SK-N-DZ (cell line): ENCODE data around the gene ZNF689.
"Not testable (repeated sequence)": the region's sequence is repeated elsewhere in the genome, so short reads cannot be mapped to it uniquely, and the experiment has no call there.

Experiments used
- DNase-seq: peaks from one replicate; pipeline ENCODE4 v3.0.0-alpha.2; 2015; ENCODE audit warnings: low spot score

Gene ZNF689

DNA sequence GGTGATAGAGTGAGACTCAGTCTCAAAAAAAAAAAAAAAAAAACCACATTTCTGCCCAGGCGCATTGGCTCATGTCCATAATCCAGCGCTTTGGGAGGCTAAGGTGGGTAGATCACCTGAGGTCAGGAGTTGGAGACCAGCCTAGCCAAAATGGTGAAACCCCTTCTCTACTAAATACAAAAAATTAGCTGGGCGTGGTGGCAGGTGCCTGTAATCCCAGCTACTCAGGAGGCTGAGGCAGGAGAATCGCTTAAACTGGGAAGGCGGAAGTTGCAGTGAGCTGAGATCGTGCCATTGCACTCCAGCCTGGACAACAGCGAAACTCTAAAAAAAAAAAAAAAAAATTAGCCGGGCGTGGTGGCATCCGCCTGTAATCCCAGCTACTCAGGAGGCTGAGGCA is 26.9 kb upstream of the ZNF689 start:
- DNase-seq, result not testable (repeated sequence)

DNA sequence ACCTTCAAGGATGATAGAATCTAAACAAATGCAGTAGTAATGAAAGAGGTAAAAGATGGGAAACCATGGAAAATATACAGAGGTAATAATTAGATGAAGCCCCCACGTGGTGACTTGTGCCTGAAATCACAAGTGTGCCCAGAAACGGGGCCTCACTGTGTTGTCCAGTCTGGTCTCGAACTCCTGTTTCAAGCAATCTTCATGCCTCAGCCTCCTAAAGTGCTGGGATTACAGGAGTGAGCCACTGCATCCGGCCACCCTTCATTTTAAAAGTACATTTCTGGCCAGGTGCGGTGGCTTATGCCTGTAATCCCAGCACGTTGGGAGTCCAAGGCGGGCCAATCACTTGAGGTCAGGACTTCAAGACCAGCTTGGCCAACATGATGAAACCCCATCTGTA is 26.4 kb upstream of the ZNF689 start:
- DNase-seq, result no peak

DNA sequence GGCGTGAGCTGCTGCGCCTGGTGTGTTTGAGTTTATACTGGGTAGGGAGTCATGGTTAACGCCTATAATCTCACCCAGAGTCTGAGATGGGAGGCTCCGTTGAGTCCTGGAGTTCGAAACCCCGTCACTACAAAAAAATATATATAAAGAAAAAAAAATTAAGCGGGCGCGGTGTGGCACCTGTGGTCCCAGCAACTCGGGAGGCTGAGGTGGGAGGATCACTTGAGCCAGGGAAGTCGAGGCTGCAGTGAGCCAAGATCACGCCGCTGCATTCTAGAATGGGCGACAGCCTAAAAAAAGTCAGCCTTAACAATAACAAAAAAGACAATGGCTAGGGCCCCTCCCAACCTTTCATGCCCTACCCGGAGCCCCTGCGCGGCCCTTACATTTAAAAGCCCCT is 23.3 kb upstream of the ZNF689 start:
- no peak for DNase-seq

DNA sequence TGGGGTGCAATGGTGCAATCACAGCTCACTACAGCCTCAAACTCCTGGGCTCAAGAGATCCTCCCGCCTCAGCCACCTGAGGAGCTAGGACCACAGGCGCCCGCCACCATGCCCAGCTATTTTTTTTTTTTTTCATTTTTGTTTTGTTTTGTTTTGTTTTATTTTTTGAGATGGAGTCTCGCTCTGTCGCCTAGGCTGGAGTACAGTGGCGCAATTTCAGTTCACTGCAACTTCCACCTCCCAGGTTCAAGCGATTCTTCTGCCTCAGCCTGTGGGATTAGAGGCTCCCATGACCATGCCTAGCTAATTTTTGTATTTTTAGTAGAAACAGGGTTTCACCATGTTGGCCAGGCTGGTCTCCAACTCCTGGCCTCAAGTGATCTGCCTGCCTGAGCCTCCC is 22.3 kb upstream of the ZNF689 start:
- not testable (repeated sequence) for DNase-seq

DNA sequence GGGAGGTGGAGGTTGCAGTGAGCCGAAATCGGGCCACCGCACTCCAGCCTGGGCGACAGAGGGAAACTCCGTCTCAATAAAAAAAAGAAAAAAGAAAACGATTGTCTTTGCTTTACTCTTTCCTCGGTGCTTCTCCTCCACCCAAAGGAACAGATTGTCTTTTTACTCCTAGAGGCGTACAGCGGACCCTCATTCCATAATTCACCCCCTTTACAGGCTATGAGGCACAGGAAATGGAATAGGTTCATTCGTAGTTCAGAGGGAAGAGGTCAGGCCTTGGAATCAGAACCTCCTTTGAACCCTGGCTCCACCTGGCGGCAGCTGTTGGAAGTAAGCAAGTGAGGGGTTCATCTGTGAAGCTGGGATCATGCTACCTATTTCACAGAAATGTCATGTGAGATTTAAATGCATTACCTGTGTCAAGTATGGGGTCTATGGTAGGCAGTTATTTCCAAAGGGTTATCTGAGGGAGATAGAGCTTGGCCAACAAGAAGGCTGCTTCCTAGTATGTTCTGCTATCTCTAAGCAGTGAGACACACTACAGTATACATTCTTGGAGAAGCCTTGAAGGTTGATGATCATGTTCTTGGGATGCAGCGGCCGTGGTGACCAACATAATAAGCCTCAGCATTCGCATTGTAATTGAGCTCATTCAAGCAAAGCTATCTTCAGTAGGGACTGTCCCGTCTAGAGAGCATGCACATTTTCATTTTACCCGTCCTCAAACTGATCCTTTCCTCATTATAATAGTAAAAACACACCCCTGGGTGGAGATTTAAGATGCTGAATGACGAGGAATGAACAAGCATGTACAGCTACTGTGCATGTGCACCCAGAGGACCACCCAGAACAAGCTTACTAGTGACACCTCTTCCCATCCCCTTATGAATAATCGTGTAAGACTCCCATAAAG is 18.7 kb upstream of the ZNF689 start:
- peak; percentile 87 for DNase-seq

DNA sequence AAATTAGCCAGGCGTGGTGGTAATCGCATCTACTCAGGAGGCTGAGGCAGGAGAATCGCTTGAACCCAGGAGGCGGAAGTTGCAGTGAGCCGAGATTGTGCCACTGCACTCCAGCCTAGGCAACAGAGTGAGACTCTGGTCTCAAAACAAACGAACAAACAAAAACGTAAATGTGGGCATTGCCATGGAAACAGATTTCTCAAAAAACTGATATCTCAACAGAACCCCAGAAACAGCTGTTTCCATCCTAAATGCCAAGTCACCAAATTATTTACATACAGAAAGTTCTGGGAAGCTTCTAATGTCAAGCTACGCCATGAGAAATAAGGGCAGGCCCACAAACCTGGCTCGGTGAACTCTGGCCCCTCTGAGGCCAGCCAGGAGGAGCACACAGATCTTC is 16.0 kb upstream of the ZNF689 start:
- no peak for DNase-seq

DNA sequence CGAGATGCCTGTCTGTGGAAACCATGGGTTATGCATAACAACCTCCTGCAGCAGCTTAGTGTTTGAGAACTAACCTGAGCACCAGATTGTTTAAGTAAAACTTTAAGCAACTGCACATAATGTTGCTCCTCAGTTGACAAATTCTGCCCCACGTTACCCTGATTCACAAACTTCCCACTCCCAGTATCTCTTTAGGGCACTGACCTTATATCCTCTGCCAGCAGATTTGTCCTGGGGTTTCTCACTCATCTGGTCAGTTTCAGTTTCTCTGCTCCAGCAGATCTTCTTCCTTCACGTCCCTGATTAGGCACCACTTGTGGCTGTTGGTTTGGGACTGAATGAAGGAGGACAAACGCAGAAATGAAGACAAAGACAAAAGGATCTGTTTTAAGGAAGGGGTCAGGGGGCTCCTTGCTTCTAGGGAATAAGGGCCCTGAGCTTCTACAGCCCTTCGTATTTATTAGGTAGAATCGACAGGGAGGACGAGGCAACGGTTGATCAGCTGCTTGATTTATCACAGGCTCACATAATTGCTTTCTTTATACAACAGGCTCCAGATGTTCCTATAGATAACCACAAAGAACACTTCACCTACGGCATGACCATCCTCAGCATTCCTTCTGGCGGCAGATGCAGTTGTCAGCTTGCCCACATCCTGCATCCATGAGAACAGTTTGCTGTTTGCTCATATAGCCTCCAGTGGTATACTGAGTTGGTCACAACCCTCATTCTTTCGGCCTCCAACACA is 13.5 kb upstream of the ZNF689 start:
- DNase-seq, result peak; percentile 35

DNA sequence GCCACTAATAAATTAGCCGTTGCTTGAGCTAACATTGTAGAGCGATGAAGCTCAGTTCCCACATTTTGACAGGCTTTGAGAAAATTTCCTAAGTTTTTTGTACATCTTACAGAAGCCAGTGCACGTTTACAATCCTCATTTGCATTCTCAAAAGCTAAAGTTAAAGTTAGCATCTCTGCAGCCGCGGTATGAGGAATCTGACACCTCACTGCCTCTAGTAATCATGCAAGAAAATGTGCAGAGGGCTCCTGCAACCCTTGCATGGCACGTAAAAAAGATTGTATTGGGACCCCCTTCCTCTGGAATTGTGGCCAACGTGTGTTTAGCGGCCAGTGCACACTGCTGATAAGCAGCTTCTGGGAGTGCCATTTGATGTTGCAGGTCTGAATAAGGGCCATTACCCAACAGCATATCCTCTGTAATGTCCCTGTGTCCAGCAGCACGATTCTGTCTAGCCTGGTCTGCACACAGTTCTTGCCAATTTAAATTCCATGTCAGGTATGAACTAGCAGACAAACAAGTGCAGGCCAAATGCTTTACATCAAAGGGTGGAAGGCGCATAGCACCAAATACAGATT is 12.4 kb upstream of the ZNF689 start:
- no peak for DNase-seq

DNA sequence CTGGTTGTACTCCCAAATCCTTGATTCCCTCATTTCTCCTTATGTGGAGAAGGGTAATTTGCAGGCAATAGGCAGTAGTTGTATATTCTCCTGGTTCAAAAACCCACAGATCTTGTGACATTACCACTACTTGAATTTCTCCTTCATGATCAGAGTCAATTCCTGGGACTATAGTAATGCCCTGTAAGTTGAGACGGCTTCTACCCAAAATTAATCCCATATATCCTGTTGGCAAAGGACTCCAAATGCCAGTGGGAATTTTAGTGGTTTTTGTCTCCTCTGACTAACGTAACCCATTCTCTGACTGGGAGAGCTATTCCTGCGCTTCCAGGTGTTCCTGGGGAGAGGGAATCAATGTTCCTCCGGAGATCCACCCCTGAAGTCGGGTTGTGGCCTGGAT is 11.6 kb upstream of the ZNF689 start:
- no peak for DNase-seq

DNA sequence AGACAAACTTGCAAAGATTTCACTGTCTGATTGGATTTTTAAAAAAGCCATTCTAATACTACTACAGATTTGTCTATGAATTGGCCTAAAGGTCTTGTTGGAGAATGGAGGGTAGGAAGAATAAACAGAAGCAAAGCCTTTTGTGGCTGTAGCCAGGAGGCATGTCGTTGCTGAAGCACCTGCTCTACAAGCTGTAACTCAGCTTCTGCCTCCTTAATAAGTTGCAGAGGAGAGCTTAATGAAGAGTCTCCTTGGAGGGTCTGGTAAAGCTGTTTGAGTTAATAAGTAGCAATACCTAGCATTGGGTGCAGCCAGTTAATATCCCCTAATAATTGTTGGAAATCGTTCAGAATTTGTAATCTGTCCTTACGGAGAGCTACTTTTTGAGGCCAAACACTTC is 10.0 kb upstream of the ZNF689 start:
- DNase-seq, result no peak

DNA sequence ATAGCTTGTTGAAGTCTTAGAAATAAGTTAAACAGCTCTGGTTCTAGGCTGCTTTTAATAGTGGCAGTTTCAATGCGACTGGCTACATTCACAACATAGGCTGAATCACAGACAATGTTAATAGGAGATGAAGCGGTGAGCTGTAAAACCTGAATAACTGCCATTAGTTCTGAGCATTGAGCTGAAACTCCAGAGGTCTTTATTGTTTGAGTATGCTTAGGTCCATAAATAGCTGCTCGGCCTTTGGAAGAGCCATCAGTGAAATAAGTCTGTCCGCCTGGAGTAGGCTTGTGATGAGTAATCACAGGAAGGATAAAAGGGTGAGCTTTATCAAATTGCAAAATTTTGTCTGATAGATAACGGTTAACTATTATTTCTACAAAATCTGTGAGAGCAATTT is 9.4 kb upstream of the ZNF689 start:
- DNase-seq, result no peak

DNA sequence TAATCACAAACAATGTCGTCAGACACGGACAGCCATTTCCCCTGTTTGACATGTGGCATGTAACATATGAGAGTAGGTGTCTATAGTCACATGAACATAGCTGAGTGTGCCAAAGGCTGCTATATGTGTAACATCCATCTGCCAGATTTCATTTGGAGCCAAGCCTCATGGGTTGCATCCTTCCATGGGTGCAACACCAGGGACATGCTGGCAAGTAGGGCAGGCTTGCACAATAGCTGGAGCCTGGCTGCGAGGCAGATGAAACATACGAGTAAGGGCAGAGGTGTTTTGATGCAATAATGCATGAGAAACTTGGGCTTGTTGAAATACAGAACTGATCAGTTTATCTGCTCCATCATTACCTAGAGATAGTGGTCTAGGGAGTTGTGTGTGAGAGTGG is 9.0 kb upstream of the ZNF689 start:
- DNase-seq, result no peak

DNA sequence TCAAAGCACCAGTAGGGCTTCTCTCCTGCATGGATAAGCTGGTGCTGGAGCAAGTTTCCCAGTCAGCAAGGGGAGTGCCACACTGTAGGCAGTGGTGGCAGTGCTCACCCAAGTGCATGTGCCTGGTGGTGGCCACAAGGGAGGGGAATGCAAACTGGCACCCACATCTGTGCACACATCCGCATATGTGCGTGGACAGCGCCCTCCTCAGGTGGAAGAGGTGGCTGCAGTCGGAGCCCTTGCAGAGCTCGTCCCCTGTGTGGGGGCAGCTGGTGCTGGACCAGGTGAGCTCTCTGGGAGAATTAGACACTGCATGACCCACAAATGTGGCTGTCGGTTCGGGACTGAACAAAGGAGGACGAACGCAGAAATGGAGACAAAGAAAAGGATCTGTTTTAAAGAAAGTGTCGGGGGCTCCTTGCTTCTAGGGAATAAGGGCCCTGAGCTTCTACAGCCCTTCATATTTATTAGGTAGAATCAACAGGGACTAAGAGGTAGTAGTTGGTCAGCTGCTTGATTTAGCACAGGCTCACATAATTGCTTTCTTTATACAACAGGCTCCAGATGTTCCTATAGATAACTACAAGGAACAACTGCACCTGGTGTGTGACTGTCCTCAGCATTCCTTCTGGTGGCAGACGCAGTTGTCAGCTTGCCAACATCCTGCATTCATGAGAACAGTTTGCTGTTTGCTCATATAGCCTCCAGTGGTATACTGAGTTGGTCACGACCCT is 5.3 kb upstream of the ZNF689 start:
- DNase-seq, result peak; percentile 75

DNA sequence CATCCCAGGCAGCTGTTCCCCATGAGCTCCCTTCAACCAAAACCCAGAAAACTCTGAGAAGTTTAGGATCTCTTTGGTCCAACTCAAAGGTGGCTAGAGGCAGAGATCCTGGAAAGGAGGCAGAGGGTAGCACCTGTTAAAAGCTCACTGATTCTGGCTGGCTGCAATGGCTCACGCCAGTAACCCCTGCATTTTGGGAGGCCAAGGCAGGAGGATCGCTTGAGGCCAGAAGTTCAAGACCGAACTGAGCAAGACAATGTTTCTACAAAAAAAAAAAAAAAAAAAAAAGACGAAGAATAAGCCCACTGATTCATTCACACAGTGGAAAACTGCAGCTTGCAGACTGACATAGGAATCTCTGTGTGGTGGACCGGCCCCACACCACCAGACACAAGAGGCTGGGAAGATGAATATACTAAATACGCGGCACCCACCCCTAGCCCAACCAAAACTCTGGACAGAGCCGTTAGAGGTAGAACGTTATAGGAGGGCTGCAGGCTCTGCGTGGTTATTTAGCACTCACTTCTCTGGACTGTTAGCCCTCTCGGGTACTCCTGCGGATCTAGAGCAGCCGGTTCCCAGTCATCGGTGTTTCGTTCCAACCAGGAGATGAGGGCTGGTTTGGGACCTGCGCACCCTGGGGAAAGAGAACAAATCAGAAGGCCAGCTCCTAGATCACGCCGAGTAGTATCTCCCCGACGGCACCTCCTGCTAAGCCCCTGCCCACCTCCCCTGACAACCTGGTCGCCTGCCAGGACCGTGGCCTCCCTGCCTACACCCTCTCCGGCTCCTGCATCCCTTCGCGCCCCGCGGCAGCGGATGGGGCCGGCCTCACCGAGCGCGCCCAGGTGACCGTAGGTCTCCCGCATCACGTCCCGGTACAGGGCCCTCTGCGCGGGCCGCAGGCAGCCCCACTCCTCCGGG is 925 bp downstream of the ZNF689 start:
- peak; percentile 25 for DNase-seq

DNA sequence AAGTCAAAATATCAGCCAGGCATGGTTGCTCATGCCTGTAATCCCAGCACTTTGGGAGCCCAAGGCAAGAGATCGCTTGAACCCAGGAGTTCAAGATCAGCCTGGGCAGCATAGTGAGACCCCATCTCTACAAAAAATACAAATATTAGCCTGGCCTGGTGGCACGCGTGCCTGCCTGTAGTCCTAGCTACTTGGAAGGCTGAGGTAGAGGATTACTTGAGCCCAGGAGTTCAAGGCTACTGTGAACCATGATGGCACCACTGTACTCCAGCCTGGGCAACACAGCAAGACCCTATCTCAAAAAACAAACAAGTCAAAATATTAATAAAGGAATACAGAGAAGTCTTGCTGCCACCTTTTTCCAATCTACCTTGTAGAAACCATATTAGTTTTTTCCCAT is 4.2 kb downstream of the ZNF689 start:
- DNase-seq, result no peak

DNA sequence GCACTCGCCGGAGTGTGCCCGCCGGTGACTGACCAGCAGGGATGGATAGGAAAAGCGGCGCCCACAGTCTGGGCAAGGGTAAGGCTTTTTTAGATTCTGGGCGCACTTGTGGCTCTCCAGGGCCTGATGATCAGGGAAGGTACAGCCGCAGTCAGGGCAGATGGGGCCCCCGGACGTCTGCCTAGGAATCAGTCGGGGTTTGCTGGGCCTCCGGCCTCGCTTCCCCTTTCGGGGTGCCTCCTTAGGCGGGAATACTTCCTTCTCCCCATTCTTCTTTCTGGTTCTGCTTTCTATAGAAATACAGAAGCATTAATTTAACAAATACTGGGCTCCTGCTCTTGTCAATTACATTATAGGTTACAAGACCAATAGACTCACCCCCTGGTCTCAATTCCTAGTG is 5.0 kb downstream of the ZNF689 start:
- no peak for DNase-seq

DNA sequence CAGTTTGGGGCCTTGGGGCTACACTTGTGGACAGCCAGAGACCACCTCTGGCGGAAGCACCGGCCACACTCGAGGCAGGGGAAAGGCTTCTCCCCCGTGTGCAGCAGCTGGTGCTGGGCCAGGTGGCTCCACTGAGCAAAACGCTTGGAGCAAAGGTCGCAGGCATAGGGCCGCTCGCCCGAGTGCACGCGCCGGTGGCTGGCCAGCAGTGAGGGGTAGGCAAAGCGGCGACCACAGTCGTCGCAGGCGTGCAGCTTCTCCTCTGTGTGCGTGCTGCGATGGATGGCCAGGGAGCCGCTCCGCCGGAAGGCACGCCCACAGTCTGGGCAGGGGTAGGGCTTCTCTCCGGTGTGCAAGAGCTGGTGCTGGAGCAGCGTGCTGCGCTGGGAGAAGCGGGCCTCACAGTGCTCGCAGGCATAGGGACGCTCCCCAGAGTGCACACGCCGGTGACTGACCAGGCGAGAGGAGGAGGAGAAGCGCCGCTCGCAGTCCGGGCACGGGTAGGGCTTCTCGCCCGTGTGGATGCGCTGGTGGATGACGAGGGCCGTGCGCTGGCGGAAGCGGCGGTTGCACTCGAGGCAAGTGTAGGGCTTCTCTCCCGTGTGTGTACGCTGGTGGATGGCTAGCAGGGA is 5.8 kb downstream of the ZNF689 start:
- no peak for DNase-seq

DNA sequence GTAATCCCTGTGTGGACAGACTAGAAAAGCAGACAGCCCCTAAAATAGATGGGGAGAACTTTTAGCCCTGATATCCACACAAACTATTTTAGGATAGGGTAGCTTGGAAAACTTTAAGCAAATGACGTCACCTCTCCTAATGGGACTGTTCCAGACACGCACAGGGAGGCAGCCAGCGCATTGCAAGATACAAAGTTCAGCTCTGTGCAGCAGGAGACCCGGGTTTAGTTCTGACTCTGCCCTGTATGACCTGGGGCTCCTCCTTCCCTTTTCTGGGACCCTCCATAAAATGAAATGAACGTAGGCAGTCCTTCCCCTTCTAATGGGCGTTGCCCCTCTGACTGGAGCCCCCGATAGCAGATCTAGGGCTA is 6.3 kb downstream of the ZNF689 start:
- no peak for DNase-seq

DNA sequence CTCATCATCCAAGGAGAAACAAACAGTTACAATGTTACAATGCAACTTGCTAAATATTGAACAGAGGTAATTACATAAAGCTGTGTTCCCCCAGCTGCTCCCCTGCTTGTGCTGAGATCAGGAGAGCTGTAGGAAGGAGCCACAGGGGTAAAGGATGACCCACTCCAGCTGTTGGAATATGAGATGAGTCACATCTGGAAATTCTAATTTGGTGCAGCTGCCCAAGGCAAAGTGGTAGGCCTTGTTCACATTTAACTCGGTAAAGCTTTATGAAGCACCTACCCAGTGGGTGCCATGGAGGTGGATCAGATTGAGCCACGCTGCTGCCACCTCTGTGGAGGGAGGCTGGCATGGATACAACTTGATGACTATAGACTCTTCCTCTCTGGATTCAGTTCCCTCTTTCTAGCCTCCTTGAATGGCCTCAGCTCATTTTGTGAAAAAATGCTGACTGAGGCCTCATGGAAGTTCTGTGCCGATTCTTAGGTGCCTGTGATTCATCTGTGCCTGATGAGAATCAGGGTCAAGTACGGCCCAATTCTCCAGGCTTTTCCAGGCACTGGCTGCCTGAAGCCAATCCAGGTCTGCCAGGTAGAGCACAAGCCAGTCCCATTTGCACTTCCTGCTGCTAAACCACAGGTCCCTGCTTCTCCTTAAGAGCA is 7.4 kb downstream of the ZNF689 start:
- DNase-seq, result no peak

DNA sequence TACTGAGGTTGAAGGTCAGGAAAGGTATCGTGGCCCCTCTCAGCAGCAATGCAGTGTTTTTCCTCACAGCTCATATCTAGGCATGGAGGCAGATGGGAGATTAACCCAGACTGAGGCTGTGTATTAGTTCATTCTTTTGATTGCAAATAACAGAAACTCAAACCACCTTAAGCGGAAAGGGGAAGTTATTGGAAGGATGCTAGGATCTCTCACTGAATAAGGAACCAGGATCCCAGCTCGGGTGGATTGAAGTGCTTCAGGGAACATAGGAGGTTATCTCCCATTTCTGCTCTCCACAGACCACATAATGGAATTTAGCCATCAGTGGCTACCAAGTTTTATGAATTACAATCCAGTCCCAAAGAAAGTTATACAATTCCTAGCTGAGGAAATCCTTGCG is 8.2 kb downstream of the ZNF689 start:
- DNase-seq, result no peak
